ENCODE measurements around the gene BCL2A1. TPM values are rescaled to one million over a fixed set of nuclear protein-coding genes. Genes with fewer than 3 reads are reported as not detected.
"Not testable (repeated sequence)": the region's sequence is repeated elsewhere in the genome, so short reads cannot be mapped to it uniquely, and the experiment has no call there.

Gene BCL2A1
- total RNA-seq: 10 to 100 TPM in 1 of 2 donors, not detected in 1; 16.5 TPM

DNA sequence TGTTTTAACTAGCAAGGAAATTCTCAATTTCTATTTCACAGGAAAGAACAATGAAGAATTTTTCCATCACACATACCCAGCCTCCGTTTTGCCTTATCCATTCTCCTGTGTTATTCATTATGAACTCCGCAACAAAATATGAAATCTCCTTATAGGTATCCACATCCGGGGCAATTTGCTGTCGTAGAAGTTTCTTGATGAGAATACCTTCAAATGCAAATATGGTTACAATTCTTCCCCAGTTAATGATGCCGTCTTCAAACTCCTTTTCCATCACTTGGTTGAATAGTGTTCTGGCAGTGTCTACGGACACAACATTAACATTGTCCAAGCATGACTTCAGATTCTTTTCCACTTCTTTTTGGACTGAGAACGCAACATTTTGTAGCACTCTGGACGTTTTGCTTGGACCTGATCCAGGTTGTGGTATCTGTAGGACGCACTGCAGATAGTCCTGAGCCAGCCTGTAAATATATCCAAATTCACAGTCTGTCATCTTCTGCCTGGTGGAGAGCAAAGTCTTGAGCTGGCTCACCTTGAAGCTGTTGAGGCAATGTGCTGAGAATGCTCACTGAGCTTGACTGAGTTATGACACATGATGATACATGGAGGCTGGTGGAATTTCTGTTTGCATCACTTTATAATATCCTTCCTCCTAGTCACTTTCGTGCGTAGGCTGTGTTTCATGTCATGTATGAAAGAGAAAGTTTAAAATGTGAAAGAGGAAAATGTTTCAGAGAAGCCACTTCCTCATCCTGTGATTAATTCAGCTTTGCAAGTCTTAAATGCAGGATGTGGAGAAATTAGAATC, at the start of gene BCL2A1:
TSS of gene BCL2A1 (minus strand) at position 573 of the 811 bp plus-strand sequence. CDS start at position 496, 77 bp downstream.
- DNase-seq: peak in 1 of 4 donors; percentile 47

DNA sequence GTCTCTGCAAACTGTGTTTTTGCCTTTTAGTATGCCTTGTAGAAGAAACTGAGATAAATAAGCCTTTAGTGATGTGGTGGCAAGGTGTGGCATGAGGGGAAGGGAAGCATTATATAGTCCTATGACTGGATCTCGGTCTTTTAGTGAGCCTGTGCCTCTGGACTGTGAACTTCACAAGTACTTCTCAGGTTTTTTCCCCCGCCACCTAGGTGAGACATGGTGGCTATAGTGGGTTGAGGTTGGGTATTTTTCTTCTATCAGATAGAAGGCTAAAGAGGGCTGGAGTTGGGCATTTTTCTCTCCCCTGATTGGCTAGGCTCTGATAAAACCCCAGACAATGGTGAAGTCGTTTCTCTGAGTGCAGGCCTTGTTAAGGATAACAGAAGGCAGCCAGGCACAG, 49.7 kb upstream of the BCL2A1 start:
- intact Hi-C loops (cut with DNase I): no loop called here

More for the DNA sequence above, at the start of gene BCL2A1:
- Histone ChIP-seq H3K36me3 (replicated peaks in 1 of 2; ENCODE audit: insufficient read depth in 1 of 2, low read depth in 2 of 2) (no peaks in the 10 kb centered on the region), H3K27me3 (no peaks in the 10 kb centered on the region), H3K9me3 (no peaks in the 10 kb centered on the region), H3K27ac (peak within 1 kb of the TSS in 1 of 4 donors; percentile 16), H3K4me1 (no peaks in the 10 kb centered on the region), H3K4me3 (no peak within 1 kb of the TSS)
- no peak for ATAC-seq
- 47 to 51% methylated on average over 11 of the region's 11 CpGs for WGBS, 2 donors
- TF ChIP-seq, protein P1, sequence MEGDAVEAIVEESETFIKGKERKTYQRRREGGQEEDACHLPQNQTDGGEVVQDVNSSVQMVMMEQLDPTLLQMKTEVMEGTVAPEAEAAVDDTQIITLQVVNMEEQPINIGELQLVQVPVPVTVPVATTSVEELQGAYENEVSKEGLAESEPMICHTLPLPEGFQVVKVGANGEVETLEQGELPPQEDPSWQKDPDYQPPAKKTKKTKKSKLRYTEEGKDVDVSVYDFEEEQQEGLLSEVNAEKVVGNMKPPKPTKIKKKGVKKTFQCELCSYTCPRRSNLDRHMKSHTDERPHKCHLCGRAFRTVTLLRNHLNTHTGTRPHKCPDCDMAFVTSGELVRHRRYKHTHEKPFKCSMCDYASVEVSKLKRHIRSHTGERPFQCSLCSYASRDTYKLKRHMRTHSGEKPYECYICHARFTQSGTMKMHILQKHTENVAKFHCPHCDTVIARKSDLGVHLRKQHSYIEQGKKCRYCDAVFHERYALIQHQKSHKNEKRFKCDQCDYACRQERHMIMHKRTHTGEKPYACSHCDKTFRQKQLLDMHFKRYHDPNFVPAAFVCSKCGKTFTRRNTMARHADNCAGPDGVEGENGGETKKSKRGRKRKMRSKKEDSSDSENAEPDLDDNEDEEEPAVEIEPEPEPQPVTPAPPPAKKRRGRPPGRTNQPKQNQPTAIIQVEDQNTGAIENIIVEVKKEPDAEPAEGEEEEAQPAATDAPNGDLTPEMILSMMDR (IDR thresholded peaks at IDR 0.05): no peak
- TF ChIP-seq POLR2A (IDR thresholded peaks at IDR 0.05): peak in 1 of 3 donors; percentile 54
- intact Hi-C loops (cut with DNase I): no loop called here

DNA sequence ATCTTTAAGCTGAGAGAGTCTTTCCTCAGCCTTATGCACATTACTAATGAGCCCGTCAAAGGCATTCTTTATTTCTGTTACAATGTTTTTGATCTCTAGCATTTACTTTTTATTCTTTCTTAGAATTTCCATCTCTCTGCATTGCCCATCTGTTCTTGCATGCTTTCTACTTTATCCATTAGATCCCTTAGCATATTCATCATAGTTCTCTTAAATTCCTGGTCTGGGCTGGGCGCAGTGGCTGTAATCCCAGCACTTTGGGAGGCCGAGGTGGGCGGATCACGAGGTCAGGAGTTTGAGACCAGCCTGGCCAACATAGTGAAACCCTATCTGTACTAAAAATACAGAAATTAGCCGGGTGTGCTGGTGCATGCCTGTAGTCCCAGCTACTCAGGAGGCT, 49.2 kb upstream of the BCL2A1 start:
- H3K27me3 ChIP-seq; H3K27ac ChIP-seq; H3K4me3 ChIP-seq; H3K4me1 ChIP-seq; H3K36me3 ChIP-seq (replicated peaks in 1 of 2; ENCODE audit: insufficient read depth in 1 of 2, low read depth in 2 of 2); ATAC-seq; intact Hi-C loops (cut with DNase I); H3K9me3 ChIP-seq; DNase-seq: not testable (repeated sequence)
- 93 to 94% methylated on average over 6 of the region's 6 CpGs for WGBS, 2 donors

More for the DNA sequence above, 49.7 kb upstream of the BCL2A1 start:
- no peaks in the 10 kb centered on the region for H3K27me3 ChIP-seq
- TF ChIP-seq, protein P1 (IDR thresholded peaks at IDR 0.05): no peak
- no peak for TF ChIP-seq POLR2A (IDR thresholded peaks at IDR 0.05)
- DNase-seq (no peak), ATAC-seq (no peak)
- H3K4me1 ChIP-seq: no peaks in the 10 kb centered on the region
- no peak overlapping the region for H3K4me3 ChIP-seq
- 63 to 82% methylated on average over 3 of the region's 3 CpGs for WGBS, 2 donors
- no peaks in the 10 kb centered on the region for H3K9me3 ChIP-seq
- no peaks in the 10 kb centered on the region for H3K36me3 ChIP-seq (replicated peaks in 1 of 2; ENCODE audit: insufficient read depth in 1 of 2, low read depth in 2 of 2)
- H3K27ac ChIP-seq: no peak overlapping the region

DNA sequence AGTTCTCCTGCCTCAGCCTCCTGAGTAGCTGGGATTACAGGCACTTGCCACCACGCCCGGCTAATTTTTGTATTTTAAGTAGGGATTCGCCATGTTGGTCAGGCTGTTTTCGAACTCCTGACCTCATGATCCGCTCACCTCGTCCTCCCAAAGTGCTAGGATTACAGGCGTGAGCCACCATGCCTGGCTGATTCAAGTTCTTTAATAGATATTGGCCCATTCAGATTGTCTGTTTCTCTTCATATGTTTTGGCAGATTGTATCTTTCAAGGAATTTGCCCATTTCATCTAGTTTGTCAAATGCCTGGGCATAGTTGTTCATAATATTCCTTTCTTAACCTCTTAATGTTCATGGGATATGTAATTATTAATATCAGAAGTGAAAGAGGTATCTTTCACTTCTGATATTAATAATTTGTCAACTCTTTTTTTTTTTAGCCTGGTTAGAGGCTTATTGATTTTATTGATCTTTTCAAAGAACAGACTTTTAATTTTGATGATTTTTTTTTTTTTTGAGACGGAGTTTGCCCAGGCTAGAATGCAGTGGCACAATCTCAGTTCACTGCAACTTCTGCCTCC, 48.3 kb upstream of the BCL2A1 start:
- no peaks in the 10 kb centered on the region for H3K36me3 ChIP-seq (replicated peaks in 1 of 2; ENCODE audit: insufficient read depth in 1 of 2, low read depth in 2 of 2)
- intact Hi-C loops (cut with DNase I): no loop called here
- H3K9me3 ChIP-seq: no peaks in the 10 kb centered on the region
- WGBS, 2 donors: 93 to 97% methylated on average over 8 of the region's 8 CpGs
- no peak overlapping the region for H3K4me3 ChIP-seq
- no peak for DNase-seq
- TF ChIP-seq, protein P1 (IDR thresholded peaks at IDR 0.05): no peak
- no peak for TF ChIP-seq POLR2A (IDR thresholded peaks at IDR 0.05)
- H3K27me3 ChIP-seq: no peaks in the 10 kb centered on the region
- H3K27ac ChIP-seq: no peak overlapping the region
- no peak for ATAC-seq
- H3K4me1 ChIP-seq: no peaks in the 10 kb centered on the region

DNA sequence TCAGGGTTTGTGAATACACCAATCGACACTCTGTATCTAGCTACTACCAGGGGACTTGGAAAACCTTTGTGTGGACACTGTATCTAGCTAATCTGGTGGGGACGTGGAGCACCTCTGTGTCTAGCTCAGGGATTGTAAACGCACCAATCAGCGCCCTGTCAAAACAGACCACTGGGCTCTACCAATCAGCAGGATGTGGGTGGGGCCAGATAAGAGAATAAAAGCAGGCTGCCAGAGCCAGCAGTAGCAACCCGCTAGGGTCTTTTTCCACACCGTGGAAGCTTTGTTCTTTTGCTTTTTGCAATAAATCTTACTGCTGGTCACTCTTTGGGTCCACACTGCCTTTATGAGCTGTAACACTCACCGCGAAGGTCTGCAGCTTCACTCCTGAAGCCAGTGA, 46.1 kb upstream of the BCL2A1 start:
- H3K4me1 ChIP-seq; H3K4me3 ChIP-seq; H3K27me3 ChIP-seq; H3K27ac ChIP-seq; H3K9me3 ChIP-seq; intact Hi-C loops (cut with DNase I); ATAC-seq; DNase-seq; H3K36me3 ChIP-seq (replicated peaks in 1 of 2; ENCODE audit: insufficient read depth in 1 of 2, low read depth in 2 of 2): not testable (repeated sequence)
- 73 to 82% methylated on average over 6 to 8 of the region's 8 CpGs for WGBS, 2 donors

DNA sequence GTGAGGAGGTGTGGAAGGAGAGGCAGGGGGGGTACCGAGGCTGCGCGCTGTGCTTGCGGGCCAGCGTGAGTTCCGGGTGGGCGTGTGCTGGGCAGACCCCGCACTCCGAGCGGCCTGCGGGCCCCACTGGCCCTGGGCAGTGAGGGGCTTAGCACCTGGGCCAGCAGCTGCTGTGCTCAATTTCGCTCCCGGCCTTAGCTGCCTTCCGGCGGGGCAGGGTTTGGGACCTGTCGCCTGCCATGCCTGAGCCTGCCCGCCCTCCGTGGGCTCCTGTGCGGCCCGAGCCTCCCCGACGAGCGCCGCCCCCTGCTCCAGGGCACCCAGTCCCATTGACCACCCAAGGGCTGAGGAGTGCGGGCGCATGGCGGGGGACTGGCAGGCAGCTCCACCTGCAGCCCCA, 45.5 kb upstream of the BCL2A1 start:
- ATAC-seq; H3K4me3 ChIP-seq; intact Hi-C loops (cut with DNase I); H3K4me1 ChIP-seq; H3K36me3 ChIP-seq (replicated peaks in 1 of 2; ENCODE audit: insufficient read depth in 1 of 2, low read depth in 2 of 2); DNase-seq; H3K9me3 ChIP-seq; H3K27ac ChIP-seq; H3K27me3 ChIP-seq: not testable (repeated sequence)
- WGBS, 2 donors: 80 to 98% methylated on average over 1 to 23 of the region's 27 CpGs
